Vagina (tissue), 2 donors: ENCODE measurements around the gene KCNMB4. TPM values are rescaled to one million over a fixed set of nuclear protein-coding genes. Genes with fewer than 3 reads are reported as not detected.

Experiments used
- DNase-seq, 2 donors: peaks; one replicate each; pipeline ENCODE4 v3.0.0-alpha.2; 2017; ENCODE audit errors: extremely low spot score in 2 of 2
- H3K27ac ChIP-seq: fragments of 200-600 bp; sonication (generic); one replicate; pipeline ENCODE4 v1.5.1; 2019
- H3K27me3 ChIP-seq: fragments of 200-600 bp; sonication (generic); one replicate; pipeline ENCODE4 v1.5.1; 2019
- H3K36me3 ChIP-seq, 2 donors: fragments of 200-600 bp; sonication (generic); one replicate each; pipeline ENCODE4 v1.5.1; 2017 to 2019
- H3K4me1 ChIP-seq: fragments of 200-600 bp; sonication (generic); one replicate; pipeline ENCODE4 v1.5.1; 2019
- H3K4me3 ChIP-seq, 2 donors: fragments of 200-600 bp; sonication (generic); 1 replicate in 1 of 2; 2 replicates in 1 of 2; pipeline ENCODE4 v1.5.1; 2016 to 2019
- H3K9me3 ChIP-seq: fragments of 200-600 bp; sonication (generic); one replicate; pipeline ENCODE4 v1.5.1; 2019
- POLR2A ChIP-seq, 2 donors: fragments of 450-650 bp; IDR thresholded peaks; one replicate each; pipeline ENCODE4 v1.6.1; 2017; ENCODE audit warnings: antibody characterized with exemption in 2 of 2, mild to moderate bottlenecking in 2 of 2, moderate library complexity in 2 of 2
- POLR2AphosphoS5 ChIP-seq, 2 donors: sonication (generic); formaldehyde crosslinking; IDR thresholded peaks; one replicate each; pipeline ENCODE4 v1.9.0; 2017; ENCODE audit warnings: antibody characterized with exemption in 2 of 2, mild to moderate bottlenecking in 2 of 2, low read depth in 1 of 2; ENCODE audit not compliant: insufficient read depth in 1 of 2
- intact Hi-C: fragments of 100-400 bp; cut with DNase I; formaldehyde crosslinking; loops from one replicate; pipeline ENCODE4 v1.15.1; 2023
- total RNA-seq: library from RNA; depleted of rRNA; stranded (reverse); fragments of >200 nt; gene quantifications from one replicate; pipeline ENCODE4 v1.2.3, GENCODE V29; 2016
- TF ChIP-seq, protein P1 (sequence below), 3 experiments: fragments of 450-650 bp in 2 of 3; fragments of 200-600 bp in 1 of 3; sonication (generic) in 1 of 3; IDR thresholded peaks; one replicate each; pipeline ENCODE4 v1.5.1; 2017 to 2019; ENCODE audit warnings: antibody characterized with exemption in 3 of 3, mild to moderate bottlenecking in 2 of 3, moderate library complexity in 2 of 3

Gene KCNMB4
- total RNA-seq, 1 donor from 2014 or later: 2.7 TPM

DNA sequence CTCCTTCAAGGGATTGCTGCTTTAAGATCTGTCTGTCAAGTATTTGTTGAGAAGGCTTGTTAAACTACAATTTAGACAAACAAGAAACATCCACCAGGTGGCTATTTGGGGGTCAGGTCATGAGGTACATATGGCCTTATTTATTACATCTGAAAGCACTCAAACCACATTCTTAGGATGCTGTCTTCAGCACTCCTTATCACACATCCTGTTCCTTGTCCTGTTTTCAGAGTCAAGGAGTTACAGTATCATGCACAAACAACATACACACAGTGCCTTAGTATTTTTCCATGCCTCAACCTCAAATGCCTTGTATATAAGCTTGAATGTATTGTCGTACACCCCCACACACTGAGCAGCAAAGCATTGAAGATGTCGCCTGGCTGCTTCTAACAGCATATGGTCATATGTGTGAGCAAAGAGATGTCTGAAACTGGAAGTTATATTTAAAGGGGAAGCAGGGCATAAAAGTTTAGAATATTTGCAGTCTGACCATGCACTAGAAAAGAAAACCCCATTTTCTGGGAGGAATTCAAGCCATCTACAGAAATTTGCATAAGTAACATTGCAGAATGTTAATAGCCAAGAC is 83.8 kb downstream of the KCNMB4 start:
- Histone ChIP-seq H3K9me3 (peaks cover 4% of the 10 kb centered on the region), H3K4me1 (no peaks in the 10 kb centered on the region), H3K36me3 (no peaks in the 10 kb centered on the region), H3K27ac (no peak overlapping the region), H3K4me3 (no peak overlapping the region), H3K27me3 (no peaks in the 10 kb centered on the region)
- intact Hi-C loops: no loop called here
- TF ChIP-seq, protein P1, sequence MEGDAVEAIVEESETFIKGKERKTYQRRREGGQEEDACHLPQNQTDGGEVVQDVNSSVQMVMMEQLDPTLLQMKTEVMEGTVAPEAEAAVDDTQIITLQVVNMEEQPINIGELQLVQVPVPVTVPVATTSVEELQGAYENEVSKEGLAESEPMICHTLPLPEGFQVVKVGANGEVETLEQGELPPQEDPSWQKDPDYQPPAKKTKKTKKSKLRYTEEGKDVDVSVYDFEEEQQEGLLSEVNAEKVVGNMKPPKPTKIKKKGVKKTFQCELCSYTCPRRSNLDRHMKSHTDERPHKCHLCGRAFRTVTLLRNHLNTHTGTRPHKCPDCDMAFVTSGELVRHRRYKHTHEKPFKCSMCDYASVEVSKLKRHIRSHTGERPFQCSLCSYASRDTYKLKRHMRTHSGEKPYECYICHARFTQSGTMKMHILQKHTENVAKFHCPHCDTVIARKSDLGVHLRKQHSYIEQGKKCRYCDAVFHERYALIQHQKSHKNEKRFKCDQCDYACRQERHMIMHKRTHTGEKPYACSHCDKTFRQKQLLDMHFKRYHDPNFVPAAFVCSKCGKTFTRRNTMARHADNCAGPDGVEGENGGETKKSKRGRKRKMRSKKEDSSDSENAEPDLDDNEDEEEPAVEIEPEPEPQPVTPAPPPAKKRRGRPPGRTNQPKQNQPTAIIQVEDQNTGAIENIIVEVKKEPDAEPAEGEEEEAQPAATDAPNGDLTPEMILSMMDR (IDR thresholded peaks at IDR 0.05): no peak
- TF ChIP-seq POLR2A (IDR thresholded peaks at IDR 0.05): no peak
- no peak for TF ChIP-seq POLR2AphosphoS5 (IDR thresholded peaks at IDR 0.05; ENCODE audit: insufficient read depth in 1 of 2, low read depth in 1 of 2)
- DNase-seq: no peak

DNA sequence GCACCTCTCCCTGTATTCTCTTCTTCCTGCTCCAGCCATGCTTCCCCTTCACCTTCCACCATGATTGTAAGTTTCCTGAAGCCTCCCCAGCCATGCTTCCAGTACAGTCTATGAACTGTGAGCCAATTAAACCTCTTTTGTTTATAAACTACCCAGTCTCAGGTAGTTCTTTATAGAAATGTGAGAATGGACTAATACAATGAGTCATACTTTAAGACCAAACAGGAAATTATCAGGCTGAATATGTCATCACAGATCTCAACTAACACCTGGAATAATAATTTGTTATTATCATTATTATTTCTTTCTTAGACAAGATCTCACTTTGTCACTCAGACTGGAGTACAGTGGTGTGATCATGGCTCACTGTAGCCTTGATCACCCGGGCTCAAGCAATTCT is 85.4 kb downstream of the KCNMB4 start:
- Histone ChIP-seq H3K36me3 (no peaks in the 10 kb centered on the region), H3K4me3 (no peak overlapping the region), H3K27me3 (no peaks in the 10 kb centered on the region), H3K27ac (no peak overlapping the region), H3K9me3 (peaks cover 4% of the 10 kb centered on the region), H3K4me1 (no peaks in the 10 kb centered on the region)
- TF ChIP-seq POLR2AphosphoS5 (IDR thresholded peaks at IDR 0.05; ENCODE audit: insufficient read depth in 1 of 2, low read depth in 1 of 2): no peak
- TF ChIP-seq, protein P1 (IDR thresholded peaks at IDR 0.05): no peak
- no peak for TF ChIP-seq POLR2A (IDR thresholded peaks at IDR 0.05)
- no peak for DNase-seq
- intact Hi-C loops: no loop called here

DNA sequence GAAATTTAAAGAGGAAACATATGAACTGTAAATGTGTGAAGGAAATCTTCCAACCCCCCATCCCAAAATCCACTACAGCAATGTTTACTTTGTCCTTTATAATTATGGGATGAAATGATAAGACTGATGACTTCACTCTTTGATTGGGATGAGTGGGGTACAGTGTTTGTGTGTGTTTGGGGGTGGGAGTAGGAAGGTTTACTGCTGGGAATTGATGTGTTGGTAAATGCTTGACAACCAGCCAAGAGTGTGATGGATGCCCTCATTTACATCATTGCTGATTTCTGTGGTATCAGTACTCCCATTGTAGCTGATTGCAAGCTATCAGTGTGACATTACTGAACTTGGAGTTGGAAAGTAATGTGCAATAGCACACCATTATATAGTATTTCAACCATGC is 90.9 kb downstream of the KCNMB4 start:
- Histone ChIP-seq H3K36me3 (no peaks in the 10 kb centered on the region), H3K4me3 (no peak overlapping the region), H3K27me3 (no peaks in the 10 kb centered on the region), H3K9me3 (no peaks in the 10 kb centered on the region), H3K27ac (no peak overlapping the region), H3K4me1 (no peaks in the 10 kb centered on the region)
- intact Hi-C loops: no loop called here
- no peak for TF ChIP-seq POLR2AphosphoS5 (IDR thresholded peaks at IDR 0.05; ENCODE audit: insufficient read depth in 1 of 2, low read depth in 1 of 2)
- TF ChIP-seq, protein P1 (IDR thresholded peaks at IDR 0.05): no peak
- no peak for DNase-seq

DNA sequence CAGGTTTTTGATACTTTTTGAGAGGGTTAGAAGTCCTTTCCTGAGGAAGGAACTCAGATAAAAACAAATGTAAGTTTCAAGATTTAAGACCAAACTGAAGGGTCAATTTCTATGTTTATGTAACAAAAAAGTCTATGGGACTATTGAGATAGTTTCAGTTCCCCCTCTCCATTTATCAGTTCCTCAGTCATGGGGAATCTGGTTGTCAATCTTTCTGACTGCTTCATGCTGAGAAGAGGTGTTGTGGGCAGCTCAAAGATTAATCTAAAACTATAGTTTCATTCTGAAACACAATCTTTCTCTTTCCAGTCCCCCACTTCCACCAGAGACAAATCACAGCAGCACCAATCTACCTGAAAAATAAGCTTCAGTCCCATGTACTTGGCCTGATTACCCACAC is 93.7 kb downstream of the KCNMB4 start:
- no peak overlapping the region for H3K4me3 ChIP-seq
- H3K9me3 ChIP-seq: no peaks in the 10 kb centered on the region
- no peaks in the 10 kb centered on the region for H3K4me1 ChIP-seq
- H3K27ac ChIP-seq: no peak overlapping the region
- DNase-seq: no peak
- no peak for TF ChIP-seq POLR2A (IDR thresholded peaks at IDR 0.05)
- TF ChIP-seq POLR2AphosphoS5 (IDR thresholded peaks at IDR 0.05; ENCODE audit: insufficient read depth in 1 of 2, low read depth in 1 of 2): no peak
- TF ChIP-seq, protein P1 (IDR thresholded peaks at IDR 0.05): no peak
- intact Hi-C loops: no loop called here
- no peaks in the 10 kb centered on the region for H3K36me3 ChIP-seq
- H3K27me3 ChIP-seq: no peaks in the 10 kb centered on the region

DNA sequence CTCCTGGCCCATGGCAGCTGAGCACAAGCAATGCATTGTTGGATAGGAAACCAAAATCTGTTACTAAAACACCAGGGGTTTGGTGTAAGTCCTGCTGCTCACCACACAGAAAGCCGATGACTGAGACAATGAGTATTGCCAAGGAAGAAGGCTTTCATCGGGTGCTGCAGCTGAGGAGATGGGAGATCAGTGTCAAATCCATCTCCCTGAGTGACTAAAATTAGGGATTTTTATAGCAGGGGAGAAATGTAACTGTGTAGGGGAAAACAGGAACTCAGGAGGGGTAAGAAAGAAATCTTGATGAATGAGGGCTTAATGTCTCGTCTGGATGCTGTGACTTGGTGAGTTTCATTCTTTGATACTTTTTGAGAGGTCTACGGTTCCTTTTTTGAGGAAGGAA is 97.9 kb downstream of the KCNMB4 start:
- TF ChIP-seq POLR2AphosphoS5 (IDR thresholded peaks at IDR 0.05; ENCODE audit: insufficient read depth in 1 of 2, low read depth in 1 of 2): no peak
- no peak for TF ChIP-seq POLR2A (IDR thresholded peaks at IDR 0.05)
- TF ChIP-seq, protein P1 (IDR thresholded peaks at IDR 0.05): no peak

More for the DNA sequence above, 97.9 kb downstream of the KCNMB4 start:
- Histone ChIP-seq H3K27me3 (no peaks in the 10 kb centered on the region), H3K4me1 (no peaks in the 10 kb centered on the region), H3K27ac (no peak overlapping the region), H3K9me3 (no peaks in the 10 kb centered on the region), H3K36me3 (no peaks in the 10 kb centered on the region), H3K4me3 (no peak overlapping the region)
- DNase-seq: no peak
- intact Hi-C loops: no loop called here
